CD4-positive, alpha-beta T cell (primary cell): ENCODE measurements around the gene LCE1E. TPM values are rescaled to one million over a fixed set of nuclear protein-coding genes. Genes with fewer than 3 reads are reported as not detected.

Source experiments
- ATAC-seq: fragments of 200-7000 bp; cut with Tn5 transposase; one replicate; pipeline ENCODE4 v1.10.0; 2022; ENCODE audit warnings: mild to moderate bottlenecking; ENCODE audit not compliant: poor library complexity
- CTCF ChIA-PET: fragments of 350-600 bp; sonication (Branson Sonifier 250); formaldehyde crosslinking; loops from one replicate; lab custom pipeline; 2021; ENCODE audit warnings: antibody characterized with exemption, inconsistent platforms; lab: Charles Lee
- POLR2A ChIA-PET: fragments of 350-600 bp; sonication (Branson Sonifier 250); formaldehyde crosslinking; loops from one replicate; lab custom pipeline; 2021; ENCODE audit warnings: antibody characterized with exemption, inconsistent platforms; lab: Charles Lee
- DNase-seq, 14 experiments: peaks; one replicate each; pipeline ENCODE4 v3.0.0-alpha.2; 2013 to 2020; ENCODE audit warnings: mixed read lengths in 2 of 14
- H3K27ac ChIP-seq, 2 donors: one replicate each; pipeline versions ENCODE4 v1.5.1 to v1.7.0; 2013; ENCODE audit warnings: low read length in 2 of 2, low read depth in 1 of 2, mild to moderate bottlenecking in 1 of 2
- H3K27me3 ChIP-seq, 2 experiments: 1 replicate in 1 of 2; 2 replicates in 1 of 2; pipeline versions ENCODE4 v1.6.1 to v1.7.0; 2013; ENCODE audit warnings: low read length in 2 of 2, control low read depth in 1 of 2, mild to moderate bottlenecking in 1 of 2, moderate library complexity in 1 of 2; ENCODE audit not compliant: insufficient read depth in 2 of 2, control insufficient read depth in 1 of 2
- H3K36me3 ChIP-seq: one replicate; pipeline ENCODE4 v1.6.1; 2013; ENCODE audit warnings: low read length, control low read depth; ENCODE audit not compliant: insufficient read depth
- H3K4me1 ChIP-seq: one replicate; pipeline ENCODE4 v1.6.1; 2013; ENCODE audit warnings: low read length, control low read depth; ENCODE audit not compliant: insufficient read depth
- H3K4me3 ChIP-seq: one replicate; pipeline ENCODE4 v1.5.1; 2013; ENCODE audit warnings: mild to moderate bottlenecking, low read length, moderate library complexity
- H3K9me3 ChIP-seq, 2 experiments: 1 replicate in 1 of 2; 2 replicates in 1 of 2; pipeline versions ENCODE4 v1.6.1 to v1.7.0; 2013; ENCODE audit warnings: low read length in 2 of 2, mild to moderate bottlenecking in 2 of 2, control low read depth in 1 of 2, moderate library complexity in 1 of 2; ENCODE audit not compliant: control insufficient read depth in 1 of 2, insufficient read depth in 1 of 2
- H3K27ac Mint-ChIP-seq: one replicate; pipeline ENCODE4 v1.8.0; 2020; ENCODE audit warnings: mixed read lengths
- H3K27me3 Mint-ChIP-seq: one replicate; pipeline ENCODE4 v1.8.0; 2021; ENCODE audit warnings: mixed read lengths
- H3K36me3 Mint-ChIP-seq: one replicate; pipeline ENCODE4 v1.8.0; 2021; ENCODE audit warnings: low read depth, mixed read lengths
- H3K4me1 Mint-ChIP-seq: one replicate; pipeline ENCODE4 v1.8.0; 2021; ENCODE audit warnings: low read depth, mixed read lengths
- H3K4me3 Mint-ChIP-seq: one replicate; pipeline ENCODE4 v1.8.0; 2020; ENCODE audit warnings: mild to moderate bottlenecking, mixed read lengths
- H3K9me3 Mint-ChIP-seq: one replicate; pipeline ENCODE4 v1.8.0; 2020; ENCODE audit warnings: mixed read lengths
- intact Hi-C, 2 experiments: fragments of 100-400 bp; cut with DNase I in 1 of 2; cut with micrococcal nuclease in 1 of 2; formaldehyde crosslinking; loops; one replicate each; pipeline versions ENCODE4 v1.15.1 to v1.9.0; 2023 to 2025; cut with DNase I, micrococcal nuclease
- total RNA-seq, 174 experiments: library from RNA in 2 of 174; stranded (reverse) in 2 of 174; gene quantifications; one replicate each; pipeline ENCODE4 v1.2.3 and lab custom pipeline; 2021 to 2026
- TF ChIP-seq, protein P1 (sequence below): fragments of 200-600 bp; IDR thresholded peaks from one replicate; pipeline ENCODE4 v1.8.0; 2022; ENCODE audit warnings: antibody characterized with exemption, mild to moderate bottlenecking

The LCE1E gene
- total RNA-seq, 2 experiments from 2014 or later = not detected

DNA sequence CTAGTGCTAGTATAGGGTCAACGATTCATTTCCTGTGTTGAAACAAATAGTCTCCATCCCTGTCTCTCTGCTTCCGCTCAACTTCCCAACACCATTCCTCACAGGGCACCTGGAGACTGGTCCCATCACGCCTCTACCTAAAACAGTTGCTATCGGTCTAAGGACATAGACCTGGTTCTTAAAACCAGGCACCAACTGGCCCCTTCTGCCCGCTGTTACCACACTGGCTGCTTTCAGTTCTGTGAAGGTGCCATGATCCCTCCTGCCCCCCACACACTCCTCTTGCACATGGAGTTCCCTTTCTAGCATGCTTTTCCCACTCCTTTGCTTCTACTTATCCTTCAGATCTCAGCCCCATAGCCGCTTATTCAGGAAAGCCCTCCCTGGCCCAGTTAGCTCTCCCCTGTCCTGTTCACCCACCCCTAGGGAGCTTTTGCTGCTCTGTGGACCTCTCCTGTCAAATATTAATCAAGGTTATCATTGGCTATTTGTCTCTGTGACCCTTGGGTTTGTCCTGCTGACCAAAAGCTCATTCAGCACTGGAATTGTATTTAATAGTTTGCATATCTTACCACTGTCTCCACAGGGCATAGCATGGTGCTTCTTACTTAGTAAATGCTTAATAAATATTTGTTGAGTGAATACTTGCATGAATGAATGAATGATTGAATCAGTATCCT lies 40.2 kb upstream of the LCE1E start:
- H3K4me3 ChIP-seq = no peak overlapping the region
- H3K27ac Mint-ChIP-seq = no peak overlapping the region
- no peaks in the 10 kb centered on the region for H3K36me3 Mint-ChIP-seq
- peaks cover 11 to 12% of the 10 kb centered on the region in 2 experiments for H3K27me3 ChIP-seq
- POLR2A ChIA-PET = no interaction called here
- no peaks in the 10 kb centered on the region for H3K4me1 ChIP-seq
- CTCF ChIA-PET = no interaction called here
- H3K27me3 Mint-ChIP-seq = peaks cover 57% of the 10 kb centered on the region
- TF ChIP-seq, protein P1, sequence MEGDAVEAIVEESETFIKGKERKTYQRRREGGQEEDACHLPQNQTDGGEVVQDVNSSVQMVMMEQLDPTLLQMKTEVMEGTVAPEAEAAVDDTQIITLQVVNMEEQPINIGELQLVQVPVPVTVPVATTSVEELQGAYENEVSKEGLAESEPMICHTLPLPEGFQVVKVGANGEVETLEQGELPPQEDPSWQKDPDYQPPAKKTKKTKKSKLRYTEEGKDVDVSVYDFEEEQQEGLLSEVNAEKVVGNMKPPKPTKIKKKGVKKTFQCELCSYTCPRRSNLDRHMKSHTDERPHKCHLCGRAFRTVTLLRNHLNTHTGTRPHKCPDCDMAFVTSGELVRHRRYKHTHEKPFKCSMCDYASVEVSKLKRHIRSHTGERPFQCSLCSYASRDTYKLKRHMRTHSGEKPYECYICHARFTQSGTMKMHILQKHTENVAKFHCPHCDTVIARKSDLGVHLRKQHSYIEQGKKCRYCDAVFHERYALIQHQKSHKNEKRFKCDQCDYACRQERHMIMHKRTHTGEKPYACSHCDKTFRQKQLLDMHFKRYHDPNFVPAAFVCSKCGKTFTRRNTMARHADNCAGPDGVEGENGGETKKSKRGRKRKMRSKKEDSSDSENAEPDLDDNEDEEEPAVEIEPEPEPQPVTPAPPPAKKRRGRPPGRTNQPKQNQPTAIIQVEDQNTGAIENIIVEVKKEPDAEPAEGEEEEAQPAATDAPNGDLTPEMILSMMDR = no peak
- DNase-seq (no peak), ATAC-seq (no peak)
- peaks cover 0 to 4% of the 10 kb centered on the region in 2 experiments for H3K9me3 ChIP-seq
- intact Hi-C loops = no loop called here
- H3K36me3 ChIP-seq = no peaks in the 10 kb centered on the region
- H3K9me3 Mint-ChIP-seq = no peaks in the 10 kb centered on the region
- no peak overlapping the region for H3K4me3 Mint-ChIP-seq
- no peaks in the 10 kb centered on the region for H3K4me1 Mint-ChIP-seq
- H3K27ac ChIP-seq = no peak overlapping the region

DNA sequence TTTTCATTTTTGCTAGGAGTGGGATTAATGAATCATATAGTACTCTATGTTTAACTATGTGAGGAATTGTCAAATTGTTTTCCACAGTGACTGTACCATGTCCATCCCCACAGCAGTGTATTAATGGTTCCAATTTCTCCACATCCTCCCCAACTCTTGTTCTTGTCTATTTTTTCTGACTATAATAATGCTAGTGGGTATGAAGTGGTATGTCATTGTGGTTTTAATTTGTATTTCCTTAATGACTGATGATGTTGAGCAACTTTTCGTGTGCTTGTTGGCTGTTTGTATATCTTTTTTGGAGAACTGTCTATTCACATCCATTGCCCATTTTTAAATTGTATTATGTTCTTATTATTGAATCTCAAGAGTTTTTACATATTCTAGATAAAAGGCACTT lies 38.2 kb upstream of the LCE1E start:
- no peaks in the 10 kb centered on the region for H3K4me1 Mint-ChIP-seq
- ATAC-seq (no peak), DNase-seq (no peak)
- no peak overlapping the region for H3K4me3 Mint-ChIP-seq
- H3K27ac ChIP-seq = no peak overlapping the region
- ChIA-PET POLR2A (no interaction called here), CTCF (no interaction called here)
- peaks cover 56% of the 10 kb centered on the region for H3K27me3 Mint-ChIP-seq
- H3K9me3 Mint-ChIP-seq = no peaks in the 10 kb centered on the region
- no peaks in the 10 kb centered on the region for H3K36me3 Mint-ChIP-seq
- no peak overlapping the region for H3K27ac Mint-ChIP-seq
- no peaks in the 10 kb centered on the region for H3K36me3 ChIP-seq
- H3K4me1 ChIP-seq = no peaks in the 10 kb centered on the region
- H3K27me3 ChIP-seq = peaks cover 11 to 14% of the 10 kb centered on the region in 2 experiments
- no peak overlapping the region for H3K4me3 ChIP-seq
- intact Hi-C loops = no loop called here
- peaks cover 0 to 4% of the 10 kb centered on the region in 2 experiments for H3K9me3 ChIP-seq
- TF ChIP-seq, protein P1 = no peak

DNA sequence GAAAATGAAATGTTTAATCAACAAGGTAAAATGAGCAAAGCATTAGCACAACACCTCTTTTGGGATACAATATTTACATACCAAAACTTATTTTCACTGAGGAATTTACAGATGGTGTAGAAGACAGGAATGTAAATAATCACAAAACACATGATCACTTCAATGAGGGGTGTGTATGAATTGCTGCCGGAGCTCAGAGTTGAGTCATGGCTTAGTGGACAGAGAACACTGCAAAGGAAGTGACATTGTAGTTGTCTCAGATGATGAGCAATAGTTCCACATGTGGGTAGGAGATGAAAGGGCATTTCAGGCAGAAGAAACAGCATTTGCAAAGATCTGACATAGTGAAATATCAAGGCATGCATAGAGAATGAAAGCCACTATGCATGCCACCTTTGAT lies 33.8 kb upstream of the LCE1E start:
- H3K36me3 Mint-ChIP-seq = no peaks in the 10 kb centered on the region
- H3K36me3 ChIP-seq = no peaks in the 10 kb centered on the region
- DNase-seq (no peak), ATAC-seq (no peak)
- TF ChIP-seq, protein P1 = no peak
- H3K27me3 ChIP-seq = peaks cover 7 to 9% of the 10 kb centered on the region in 2 experiments
- no peak overlapping the region for H3K4me3 ChIP-seq
- H3K4me1 ChIP-seq = no peaks in the 10 kb centered on the region
- H3K9me3 ChIP-seq = no peaks in the 10 kb centered on the region
- H3K27ac Mint-ChIP-seq = no peak overlapping the region
- ChIA-PET POLR2A (no interaction called here), CTCF (no interaction called here)
- H3K4me1 Mint-ChIP-seq = no peaks in the 10 kb centered on the region
- peaks cover 53% of the 10 kb centered on the region for H3K27me3 Mint-ChIP-seq
- H3K9me3 Mint-ChIP-seq = no peaks in the 10 kb centered on the region
- intact Hi-C loops = no loop called here
- H3K27ac ChIP-seq = no peak overlapping the region
- no peak overlapping the region for H3K4me3 Mint-ChIP-seq
